H9 (cell line): ENCODE data around the gene OR5AS1. TPM values are rescaled to one million over a fixed set of nuclear protein-coding genes. Genes with fewer than 3 reads are reported as not detected.

Experiments
- DNase-seq: peaks from one replicate; pipeline ENCODE4 v3.0.0-alpha.2; 2017
- H2AFZ ChIP-seq: one replicate; pipeline ENCODE4 v1.6.1; 2013; ENCODE audit warnings: mild to moderate bottlenecking, low read length, control low read depth, moderate library complexity
- H2AK5ac ChIP-seq: 2 replicates; pipeline ENCODE4 v1.6.1; 2013; ENCODE audit warnings: low read length, control low read depth, mixed read lengths; ENCODE audit not compliant: insufficient read length
- H2BK120ac ChIP-seq: one replicate; pipeline ENCODE4 v1.6.1; 2013; ENCODE audit warnings: low read depth, mild to moderate bottlenecking, low read length, control low read depth, inconsistent platforms; ENCODE audit not compliant: poor library complexity, severe bottlenecking
- H2BK12ac ChIP-seq: 2 replicates; pipeline ENCODE4 v1.6.1; 2013; ENCODE audit warnings: low read length, control low read depth, mixed read lengths, low read depth; ENCODE audit not compliant: insufficient read length
- H2BK15ac ChIP-seq: 2 replicates; pipeline ENCODE4 v1.6.1; 2013; ENCODE audit warnings: low read depth, low read length, control low read depth
- H2BK20ac ChIP-seq: one replicate; pipeline ENCODE4 v1.6.1; 2013; ENCODE audit warnings: low read depth, mild to moderate bottlenecking, low read length, control low read depth, inconsistent platforms; ENCODE audit not compliant: poor library complexity, severe bottlenecking
- H2BK5ac ChIP-seq: 2 replicates; pipeline ENCODE4 v1.6.1; 2013; ENCODE audit warnings: low read length, control low read depth, mixed read lengths; ENCODE audit not compliant: insufficient read length
- H3K14ac ChIP-seq: 2 replicates; pipeline ENCODE4 v1.6.1; 2013; ENCODE audit warnings: low read length, control low read depth; ENCODE audit not compliant: insufficient read depth
- H3K18ac ChIP-seq: 2 replicates; pipeline ENCODE4 v1.6.1; 2013; ENCODE audit warnings: low read depth, mild to moderate bottlenecking, mixed read lengths, low read length, control low read depth; ENCODE audit not compliant: insufficient read length
- H3K23ac ChIP-seq: 2 replicates; pipeline ENCODE4 v1.6.1; 2013; ENCODE audit warnings: low read length, control low read depth, mixed read lengths, low read depth; ENCODE audit not compliant: insufficient read length
- H3K23me2 ChIP-seq: 2 replicates; pipeline ENCODE4 v1.6.1; 2013; ENCODE audit warnings: low read depth, mild to moderate bottlenecking, mixed read lengths, low read length, control low read depth; ENCODE audit not compliant: insufficient read length, poor library complexity, severe bottlenecking
- H3K27ac ChIP-seq: 2 replicates; pipeline ENCODE4 v1.5.1; 2013; ENCODE audit warnings: low read length, control low read depth, mixed read lengths, low read depth; ENCODE audit not compliant: insufficient read length
- H3K27me3 ChIP-seq: 2 replicates; pipeline ENCODE4 v1.6.1; 2013; ENCODE audit warnings: low read length, control low read depth, inconsistent platforms; ENCODE audit not compliant: insufficient read depth
- H3K4ac ChIP-seq: 2 replicates; pipeline ENCODE4 v1.6.1; 2013; ENCODE audit warnings: low read depth, mild to moderate bottlenecking, control low read depth, inconsistent platforms, low read length, moderate library complexity
- H3K4me1 ChIP-seq: 2 replicates; pipeline ENCODE4 v1.6.1; 2013; ENCODE audit warnings: low read length, control low read depth, inconsistent platforms; ENCODE audit not compliant: insufficient read depth
- H3K4me2 ChIP-seq: 2 replicates; pipeline ENCODE4 v1.6.1; 2013; ENCODE audit warnings: low read length, control low read depth, mixed read lengths; ENCODE audit not compliant: insufficient read length, insufficient read depth
- H3K56ac ChIP-seq: 2 replicates; pipeline ENCODE4 v1.6.1; 2013; ENCODE audit warnings: low read depth, mild to moderate bottlenecking, mixed read lengths, low read length, control low read depth; ENCODE audit not compliant: insufficient read length
- H3K79me1 ChIP-seq: 2 replicates; pipeline ENCODE4 v1.6.1; 2013; ENCODE audit warnings: low read depth, mild to moderate bottlenecking, moderate library complexity, low read length, control low read depth, inconsistent platforms; ENCODE audit not compliant: insufficient read depth, poor library complexity, severe bottlenecking
- H3K79me2 ChIP-seq: 2 replicates; pipeline ENCODE4 v1.6.1; 2013; ENCODE audit warnings: low read length, control low read depth, inconsistent platforms; ENCODE audit not compliant: insufficient read depth
- H3K9ac ChIP-seq: 2 replicates; pipeline ENCODE4 v1.6.1; 2013; ENCODE audit warnings: low read length, control low read depth, mixed read lengths; ENCODE audit not compliant: insufficient read length; ENCODE audit errors: extremely low read depth
- H3K9me3 ChIP-seq: one replicate; pipeline ENCODE4 v1.6.1; 2013; ENCODE audit warnings: low read depth, low read length, inconsistent platforms; ENCODE audit not compliant: control insufficient read depth
- H3T11ph ChIP-seq: one replicate; pipeline ENCODE4 v1.6.1; 2013; ENCODE audit warnings: mild to moderate bottlenecking, low read length, control low read depth, inconsistent platforms
- H4K20me1 ChIP-seq: one replicate; pipeline ENCODE4 v1.6.1; 2013; ENCODE audit not compliant: control insufficient read depth, insufficient read length, insufficient read depth
- H4K5ac ChIP-seq: 2 replicates; pipeline ENCODE4 v1.6.1; 2013; ENCODE audit warnings: low read depth, mild to moderate bottlenecking, mixed read lengths, low read length, control low read depth; ENCODE audit not compliant: insufficient read length
- H4K8ac ChIP-seq: replicated peaks from 2 replicates; pipeline ENCODE4 v1.6.1; 2013; ENCODE audit warnings: low read length, control low read depth, mixed read lengths, low read depth; ENCODE audit not compliant: insufficient read length
- H4K91ac ChIP-seq: 2 replicates; pipeline ENCODE4 v1.6.1; 2013; ENCODE audit warnings: low read depth, mild to moderate bottlenecking, moderate library complexity, mixed read lengths, low read length, control low read depth; ENCODE audit not compliant: insufficient read length
- H3K27ac Mint-ChIP-seq, 3 experiments: 2 replicates in 2 of 3; 3 replicates in 1 of 3; pipeline ENCODE4 v1.8.0; 2020 to 2021; ENCODE audit warnings: mixed read lengths in 3 of 3, mild to moderate bottlenecking in 1 of 3, moderate library complexity in 1 of 3
- H3K27me3 Mint-ChIP-seq: 2 replicates; pipeline ENCODE4 v1.8.0; 2021; ENCODE audit warnings: low read depth, mild to moderate bottlenecking, moderate library complexity, mixed read lengths
- H3K36me3 Mint-ChIP-seq, 3 experiments: 2 replicates in 2 of 3; 3 replicates in 1 of 3; pipeline ENCODE4 v1.8.0; 2020 to 2021; ENCODE audit warnings: low read depth in 3 of 3, mixed read lengths in 3 of 3; ENCODE audit not compliant: insufficient read depth in 1 of 3
- H3K4me1 Mint-ChIP-seq, 2 experiments: 2 replicates each; pipeline ENCODE4 v1.8.0; 2020; ENCODE audit warnings: mixed read lengths in 2 of 2
- H3K4me3 Mint-ChIP-seq, 2 experiments: 2 replicates in 1 of 2; 3 replicates in 1 of 2; pipeline ENCODE4 v1.8.0; 2020 to 2021; ENCODE audit warnings: mild to moderate bottlenecking in 2 of 2, mixed read lengths in 2 of 2, moderate library complexity in 1 of 2
- H3K9me3 Mint-ChIP-seq, 2 experiments: 2 replicates in 1 of 2; 3 replicates in 1 of 2; pipeline ENCODE4 v1.8.0; 2020; ENCODE audit warnings: mild to moderate bottlenecking in 2 of 2, mixed read lengths in 2 of 2, moderate library complexity in 1 of 2
- long read RNA-seq: library from polyadenylated mRNA; unstranded; transcript quantifications from one replicate; pipeline ENCODE4 v2.0.0, GENCODE V29; 2020
- total RNA-seq: library from RNA; stranded (reverse); gene quantifications from 2 replicates; pipeline ENCODE4 v1.2.1, GENCODE V29; 2021
- TF ChIP-seq, protein P1 (sequence below): fragments of 200-600 bp; sonication (generic); conservative IDR thresholded peaks from 3 replicates; pipeline ENCODE4 v1.8.0; 2021; ENCODE audit warnings: antibody characterized with exemption, mild to moderate bottlenecking

The OR5AS1 gene
- not detected in 2 replicates for total RNA-seq
- long read RNA-seq: 0 reads

- Mint-ChIP-seq H3K27me3 (no peaks in the 10 kb centered on the region), H3K9me3 (peaks cover 0 to 7% of the 10 kb centered on the region in 2 experiments; a peak in 3 of 5 replicates), H3K4me1 (no peaks in the 10 kb centered on the region), H3K4me3 (no peak within 1 kb of the TSS), H3K36me3 (peaks cover 0 to 2% (median 0%) of the 10 kb centered on the region in 3 experiments; a peak in 2 of 7 replicates), H3K27ac (no peak within 1 kb of the TSS)
- H3K14ac ChIP-seq: no peak within 1 kb of the TSS
- TF ChIP-seq, protein P1, sequence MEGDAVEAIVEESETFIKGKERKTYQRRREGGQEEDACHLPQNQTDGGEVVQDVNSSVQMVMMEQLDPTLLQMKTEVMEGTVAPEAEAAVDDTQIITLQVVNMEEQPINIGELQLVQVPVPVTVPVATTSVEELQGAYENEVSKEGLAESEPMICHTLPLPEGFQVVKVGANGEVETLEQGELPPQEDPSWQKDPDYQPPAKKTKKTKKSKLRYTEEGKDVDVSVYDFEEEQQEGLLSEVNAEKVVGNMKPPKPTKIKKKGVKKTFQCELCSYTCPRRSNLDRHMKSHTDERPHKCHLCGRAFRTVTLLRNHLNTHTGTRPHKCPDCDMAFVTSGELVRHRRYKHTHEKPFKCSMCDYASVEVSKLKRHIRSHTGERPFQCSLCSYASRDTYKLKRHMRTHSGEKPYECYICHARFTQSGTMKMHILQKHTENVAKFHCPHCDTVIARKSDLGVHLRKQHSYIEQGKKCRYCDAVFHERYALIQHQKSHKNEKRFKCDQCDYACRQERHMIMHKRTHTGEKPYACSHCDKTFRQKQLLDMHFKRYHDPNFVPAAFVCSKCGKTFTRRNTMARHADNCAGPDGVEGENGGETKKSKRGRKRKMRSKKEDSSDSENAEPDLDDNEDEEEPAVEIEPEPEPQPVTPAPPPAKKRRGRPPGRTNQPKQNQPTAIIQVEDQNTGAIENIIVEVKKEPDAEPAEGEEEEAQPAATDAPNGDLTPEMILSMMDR: no peak
- no peak within 1 kb of the TSS for H3K27ac ChIP-seq
- H3K23me2 ChIP-seq: no peaks in the 10 kb centered on the region
- H3K4me2 ChIP-seq: no peak within 1 kb of the TSS
- H2BK12ac ChIP-seq: no peak within 1 kb of the TSS
- H3K4ac ChIP-seq: no peak within 1 kb of the TSS
- H4K5ac ChIP-seq: no peak within 1 kb of the TSS
- no peak within 1 kb of the TSS for H2BK120ac ChIP-seq
- H3K79me1 ChIP-seq: no peaks in the 10 kb centered on the region
- DNase-seq: no peak
- H3K9me3 ChIP-seq: peaks cover 6% of the 10 kb centered on the region
- no peaks in the 10 kb centered on the region for H4K20me1 ChIP-seq
- H3K23ac ChIP-seq: no peak within 1 kb of the TSS
- no peaks in the 10 kb centered on the region for H3K79me2 ChIP-seq
- H4K8ac ChIP-seq: no peak within 1 kb of the TSS
- H3T11ph ChIP-seq: no peak within 1 kb of the TSS
- no peak within 1 kb of the TSS for H3K9ac ChIP-seq
- H2AK5ac ChIP-seq: no peak within 1 kb of the TSS
- H3K4me1 ChIP-seq: no peaks in the 10 kb centered on the region
- H3K27me3 ChIP-seq: no peaks in the 10 kb centered on the region
- H2AFZ ChIP-seq: no peak within 1 kb of the TSS
- H3K18ac ChIP-seq: no peak within 1 kb of the TSS
- no peak within 1 kb of the TSS for H3K56ac ChIP-seq
- no peak within 1 kb of the TSS for H2BK5ac ChIP-seq
- H2BK20ac ChIP-seq: no peak within 1 kb of the TSS
- H2BK15ac ChIP-seq: no peak within 1 kb of the TSS
- no peak within 1 kb of the TSS for H4K91ac ChIP-seq
These were observed at the start of gene OR5AS1 for GRCh38 chr11:56027354-56027753. TSS of gene OR5AS1 (plus strand) at chr11:56027654. CDS start at chr11:56030419, 2,765 bp downstream.
